ENCODE measurements around the gene PLCH1. TPM values are rescaled to one million over a fixed set of nuclear protein-coding genes. Genes with fewer than 3 reads are reported as not detected.

PLCH1 gene
- total RNA-seq, 1 donor from 2014 or later = 14.0 TPM

GRCh38 chr3:155658671-155659261 is 86.1 kb downstream of the PLCH1 start:
- Histone ChIP-seq H3K27me3 (ENCODE audit: low read depth) (no peaks in the 10 kb centered on the region), H3K36me3 (no peaks in the 10 kb centered on the region), H3K27ac (no peak overlapping the region), H3K4me3 (no peak overlapping the region), H3K9me3 (no peaks in the 10 kb centered on the region), H3K4me1 (peaks cover 9% of the 10 kb centered on the region)
- TF ChIP-seq, protein P1, sequence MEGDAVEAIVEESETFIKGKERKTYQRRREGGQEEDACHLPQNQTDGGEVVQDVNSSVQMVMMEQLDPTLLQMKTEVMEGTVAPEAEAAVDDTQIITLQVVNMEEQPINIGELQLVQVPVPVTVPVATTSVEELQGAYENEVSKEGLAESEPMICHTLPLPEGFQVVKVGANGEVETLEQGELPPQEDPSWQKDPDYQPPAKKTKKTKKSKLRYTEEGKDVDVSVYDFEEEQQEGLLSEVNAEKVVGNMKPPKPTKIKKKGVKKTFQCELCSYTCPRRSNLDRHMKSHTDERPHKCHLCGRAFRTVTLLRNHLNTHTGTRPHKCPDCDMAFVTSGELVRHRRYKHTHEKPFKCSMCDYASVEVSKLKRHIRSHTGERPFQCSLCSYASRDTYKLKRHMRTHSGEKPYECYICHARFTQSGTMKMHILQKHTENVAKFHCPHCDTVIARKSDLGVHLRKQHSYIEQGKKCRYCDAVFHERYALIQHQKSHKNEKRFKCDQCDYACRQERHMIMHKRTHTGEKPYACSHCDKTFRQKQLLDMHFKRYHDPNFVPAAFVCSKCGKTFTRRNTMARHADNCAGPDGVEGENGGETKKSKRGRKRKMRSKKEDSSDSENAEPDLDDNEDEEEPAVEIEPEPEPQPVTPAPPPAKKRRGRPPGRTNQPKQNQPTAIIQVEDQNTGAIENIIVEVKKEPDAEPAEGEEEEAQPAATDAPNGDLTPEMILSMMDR (IDR thresholded peaks at IDR 0.05) = no peak
- DNase-seq (no peak), ATAC-seq (no peak)
- intact Hi-C loops (cut with DNase I) = no loop called here

- no peaks in the 10 kb centered on the region for H3K9me3 ChIP-seq
- H3K36me3 ChIP-seq = no peaks in the 10 kb centered on the region
- H3K4me3 ChIP-seq = no peak overlapping the region
- no peaks in the 10 kb centered on the region for H3K27me3 ChIP-seq (ENCODE audit: low read depth)
- no peak for ATAC-seq
- no peak overlapping the region for H3K27ac ChIP-seq
- H3K4me1 ChIP-seq = peaks cover 9% of the 10 kb centered on the region
- no peak for DNase-seq
- intact Hi-C loops (cut with DNase I) = no loop called here
- TF ChIP-seq, protein P1 (IDR thresholded peaks at IDR 0.05) = no peak
Observed at GRCh38 chr3:155658006-155658405, 86.9 kb downstream of the PLCH1 start.

GRCh38 chr3:155657161-155657560 is 87.7 kb downstream of the PLCH1 start:
- ATAC-seq (no peak), DNase-seq (no peak)
- H3K4me1 ChIP-seq = peaks cover 9% of the 10 kb centered on the region
- intact Hi-C loops (cut with DNase I) = no loop called here
- no peaks in the 10 kb centered on the region for H3K27me3 ChIP-seq (ENCODE audit: low read depth)
- H3K9me3 ChIP-seq = no peaks in the 10 kb centered on the region
- H3K27ac ChIP-seq = no peak overlapping the region
- TF ChIP-seq, protein P1 (IDR thresholded peaks at IDR 0.05) = no peak
- H3K36me3 ChIP-seq = no peaks in the 10 kb centered on the region
- no peak overlapping the region for H3K4me3 ChIP-seq

DNA sequence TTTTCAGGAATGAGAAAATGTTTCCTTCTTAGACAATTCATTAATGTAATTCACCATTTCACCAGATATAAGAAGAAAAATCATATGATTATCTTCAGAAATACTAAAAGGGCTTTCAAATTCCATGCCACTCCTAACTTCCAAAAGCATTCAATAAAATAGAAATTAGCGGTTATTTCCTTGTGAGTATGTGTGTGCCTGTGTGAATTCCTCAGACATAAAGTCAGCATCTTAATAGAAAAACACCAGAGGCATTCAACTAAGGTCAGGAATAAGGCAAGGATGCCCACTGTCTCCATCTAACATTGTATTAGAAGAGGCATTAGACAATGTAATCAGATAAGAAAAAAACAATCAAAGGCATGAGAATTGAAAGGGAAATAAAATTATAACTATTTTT is 88.4 kb downstream of the PLCH1 start:
- H3K4me1 ChIP-seq = peaks cover 8% of the 10 kb centered on the region
- no peaks in the 10 kb centered on the region for H3K9me3 ChIP-seq
- no peak overlapping the region for H3K4me3 ChIP-seq
- H3K27ac ChIP-seq = no peak overlapping the region
- H3K36me3 ChIP-seq = no peaks in the 10 kb centered on the region
- no peak for DNase-seq
- intact Hi-C loops (cut with DNase I) = no loop called here
- TF ChIP-seq, protein P1 (IDR thresholded peaks at IDR 0.05) = no peak
- no peak for ATAC-seq
- H3K27me3 ChIP-seq (ENCODE audit: low read depth) = no peaks in the 10 kb centered on the region

DNA sequence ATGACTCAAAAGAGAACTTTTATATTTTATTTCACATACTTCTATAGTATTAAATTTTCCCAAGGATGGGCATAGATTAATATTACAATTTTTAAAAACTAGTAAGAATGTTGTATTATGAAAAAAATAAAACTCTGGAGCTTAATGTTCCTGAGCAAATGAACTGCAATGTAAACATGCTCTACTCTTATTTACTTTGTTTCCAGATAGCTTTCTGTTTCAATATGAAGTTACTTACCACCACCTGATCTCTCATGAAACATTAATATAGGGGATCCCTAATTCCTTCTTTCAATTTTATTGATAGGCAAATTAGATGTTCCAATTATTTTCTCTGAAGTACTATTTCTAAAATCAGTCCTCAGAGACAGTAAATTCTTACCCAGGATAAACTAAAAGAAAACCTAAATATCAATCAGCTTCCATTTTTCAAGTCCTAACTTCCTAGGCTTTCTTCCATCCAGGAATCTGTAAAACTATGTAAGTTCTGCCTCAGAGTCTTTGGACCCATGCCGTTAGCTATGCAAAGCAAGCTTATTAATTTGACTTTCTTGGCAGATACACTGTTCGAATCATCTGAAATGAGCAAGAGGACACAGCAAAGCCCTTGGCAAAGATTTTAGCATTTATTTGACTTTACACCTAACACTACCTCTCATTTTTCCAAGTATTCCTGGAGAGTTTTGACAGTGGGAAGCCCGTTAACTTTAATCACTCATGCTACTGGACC is 93.2 kb downstream of the PLCH1 start:
- intact Hi-C loops (cut with DNase I) = no loop called here
- Histone ChIP-seq H3K9me3 (no peaks in the 10 kb centered on the region), H3K27ac (no peak overlapping the region), H3K4me3 (no peak overlapping the region), H3K27me3 (ENCODE audit: low read depth) (no peaks in the 10 kb centered on the region), H3K36me3 (no peaks in the 10 kb centered on the region), H3K4me1 (no peaks in the 10 kb centered on the region)
- TF ChIP-seq, protein P1 (IDR thresholded peaks at IDR 0.05) = no peak
- DNase-seq = no peak
- ATAC-seq = peak in 1 of 2 donors; percentile 45

Measured in lower lobe of right lung (tissue), 2 donors.